ENCODE data around the gene NRN1. TPM values are rescaled to one million over a fixed set of nuclear protein-coding genes. Genes with fewer than 3 reads are reported as not detected.

NRN1 gene, protein sequence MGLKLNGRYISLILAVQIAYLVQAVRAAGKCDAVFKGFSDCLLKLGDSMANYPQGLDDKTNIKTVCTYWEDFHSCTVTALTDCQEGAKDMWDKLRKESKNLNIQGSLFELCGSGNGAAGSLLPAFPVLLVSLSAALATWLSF
- polyA plus RNA-seq = 5.6 and 41.7 TPM in 2 replicates

DNA sequence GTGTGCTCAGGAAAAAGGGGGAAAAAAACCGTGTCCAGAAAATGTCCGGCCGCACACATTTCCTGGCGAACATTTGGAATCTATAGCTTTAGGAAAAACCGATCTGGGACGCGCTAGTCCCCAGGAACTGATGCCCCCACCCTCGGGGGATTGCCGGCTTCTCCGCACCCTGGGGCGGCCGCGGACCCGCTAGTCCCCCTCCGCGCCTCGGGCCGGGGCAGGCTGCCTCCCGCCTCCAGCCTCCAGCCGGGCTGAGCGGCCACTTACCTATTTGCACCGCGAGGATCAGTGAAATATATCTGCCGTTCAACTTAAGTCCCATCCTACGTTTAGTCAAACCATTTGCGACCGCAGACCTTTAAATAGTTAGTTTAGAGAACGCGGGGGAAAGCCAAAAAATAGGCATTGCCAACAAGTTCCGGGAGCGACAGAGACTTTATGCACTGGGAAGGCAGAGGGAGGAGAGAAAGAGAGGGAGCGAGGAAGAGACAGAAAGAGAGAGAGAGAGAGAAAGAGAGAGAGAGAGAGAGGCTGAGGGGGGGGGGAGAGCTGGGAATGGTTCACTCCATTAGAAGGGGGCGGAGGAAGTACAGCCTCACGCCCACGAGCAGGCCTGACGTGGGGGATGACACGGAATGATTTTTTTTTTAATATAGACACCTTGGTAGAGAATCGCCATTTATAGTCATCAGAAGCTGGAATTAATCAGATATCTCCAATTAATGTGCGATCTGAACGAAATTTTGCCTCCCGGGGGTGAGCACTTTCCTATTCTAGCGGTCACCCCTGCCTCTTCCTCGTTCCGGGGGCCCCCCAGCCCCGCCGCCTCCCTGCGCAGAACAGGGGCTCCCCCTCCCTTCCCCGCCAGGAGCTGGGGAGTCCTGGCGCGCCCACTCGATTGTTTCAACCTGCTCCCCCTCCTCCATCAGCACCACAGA lies at the start of gene NRN1:
TSS of gene NRN1 (minus strand) at position 498 of the 938 bp plus-strand sequence. CDS start at position 322, 176 bp downstream.

